WTC11 (cell line): ENCODE data around the gene HLA-DPB1. TPM values are rescaled to one million over a fixed set of nuclear protein-coding genes. Genes with fewer than 3 reads are reported as not detected.

Experiments used
- ATAC-seq: fragments of 200-7000 bp; cut with Tn5 transposase; 2 replicates; pipeline ENCODE4 v1.10.0; 2021; ENCODE audit warnings: mild to moderate bottlenecking, moderate library complexity
- CTCF ChIA-PET: fragments of 300-600 bp; sonication (Branson Sonifier 250); formaldehyde crosslinking; loops from one replicate; lab custom pipeline; 2021; ENCODE audit warnings: antibody characterized with exemption; lab: Charles Lee
- POLR2A ChIA-PET: fragments of 350-600 bp; sonication (Branson Sonifier 250); formaldehyde crosslinking; loops from one replicate; lab custom pipeline; 2021; ENCODE audit warnings: antibody characterized with exemption; lab: Charles Lee
- DNase-seq: peaks from one replicate; pipeline ENCODE4 v3.0.0; 2021; ENCODE audit warnings: low spot score
- H3K27ac Mint-ChIP-seq: 2 replicates; pipeline ENCODE4 v1.8.0; 2021; ENCODE audit warnings: mixed read lengths
- H3K27me3 Mint-ChIP-seq: 2 replicates; pipeline ENCODE4 v1.8.0; 2021; ENCODE audit warnings: low read depth, mild to moderate bottlenecking, moderate library complexity, mixed read lengths
- H3K36me3 Mint-ChIP-seq: 2 replicates; pipeline ENCODE4 v1.8.0; 2021; ENCODE audit warnings: mixed read lengths
- H3K4me1 Mint-ChIP-seq: 2 replicates; pipeline ENCODE4 v1.8.0; 2022; ENCODE audit warnings: mixed read lengths
- H3K4me3 Mint-ChIP-seq: 2 replicates; pipeline ENCODE4 v1.8.0; 2021; ENCODE audit warnings: mild to moderate bottlenecking, moderate library complexity, mixed read lengths
- H3K9me3 Mint-ChIP-seq: 2 replicates; pipeline ENCODE4 v1.8.0; 2021; ENCODE audit warnings: mixed read lengths
- AR ChIP-seq: fragments of 250-450 bp; sonication (Bioruptor Pico); IDR thresholded peaks from 2 replicates; pipeline ENCODE4 v1.9.0; 2021; ENCODE audit warnings: mild to moderate bottlenecking
- ARID4B ChIP-seq: sonication (generic); formaldehyde crosslinking; IDR thresholded peaks from 2 replicates; pipeline ENCODE4 v1.8.0; 2023; ENCODE audit warnings: missing genetic modification reagents, mild to moderate bottlenecking, borderline replicate concordance
- E2F1 ChIP-seq: sonication (generic); formaldehyde crosslinking; IDR thresholded peaks from 2 replicates; pipeline ENCODE4 v1.8.0; 2022; ENCODE audit warnings: mild to moderate bottlenecking, missing genetic modification reagents
- FOXP4 ChIP-seq: sonication (generic); formaldehyde crosslinking; IDR thresholded peaks from 2 replicates; pipeline ENCODE4 v1.8.0; 2022; ENCODE audit warnings: mild to moderate bottlenecking, missing genetic modification reagents
- MLX ChIP-seq: sonication (generic); formaldehyde crosslinking; IDR thresholded peaks from 2 replicates; pipeline ENCODE4 v1.8.1; 2023; ENCODE audit warnings: mild to moderate bottlenecking, missing genetic modification reagents, moderate library complexity
- NR1H2 ChIP-seq: sonication (generic); formaldehyde crosslinking; IDR thresholded peaks from 2 replicates; pipeline ENCODE4 v1.9.0; 2021; ENCODE audit warnings: mild to moderate bottlenecking, moderate library complexity, missing genetic modification reagents
- ZNF232 ChIP-seq: sonication (generic); formaldehyde crosslinking; IDR thresholded peaks from 2 replicates; pipeline ENCODE4 v1.8.0; 2022; ENCODE audit warnings: mild to moderate bottlenecking, missing genetic modification reagents
- ZNF416 ChIP-seq: fragments of 250-450 bp; sonication (Bioruptor Pico); IDR thresholded peaks from 2 replicates; pipeline ENCODE4 v1.9.0; 2021; ENCODE audit warnings: mild to moderate bottlenecking, inconsistent platforms
- ZNF425 ChIP-seq: fragments of 250-450 bp; sonication (Bioruptor Pico); conservative IDR thresholded peaks from 2 replicates; pipeline ENCODE4 v1.9.0; 2021; ENCODE audit warnings: mild to moderate bottlenecking
- total RNA-seq: library from RNA; stranded (reverse); gene quantifications from 3 replicates; pipeline ENCODE4 v1.2.3, GENCODE V29; 2021

The HLA-DPB1 gene
- total RNA-seq, 1 experiment from 2014 or later = 18.0 TPM

- peaks cover 63% of the 10 kb centered on the region for H3K9me3 Mint-ChIP-seq
- H3K36me3 Mint-ChIP-seq = peaks cover 38% of the 10 kb centered on the region
- peaks cover 38% of the 10 kb centered on the region for H3K27me3 Mint-ChIP-seq
These were observed 28.0 kb downstream of the HLA-DPB1 start for GRCh38 chr6:33103776-33104175.

More at GRCh38 chr6:33103776-33104175, 28.0 kb downstream of the HLA-DPB1 start:
- Mint-ChIP-seq H3K4me3 (no peak overlapping the region), H3K4me1 (no peaks in the 10 kb centered on the region)
- no peak for DNase-seq
- TF ChIP-seq NR1H2 (CRISPR knock-in tag) (no peak), FOXP4 (no peak), AR (CRISPR knock-in tag) (no peak), MLX (CRISPR knock-in tag) (no peak), ZNF425 (CRISPR knock-in tag) (no peak), ZNF232 (CRISPR knock-in tag) (no peak), ZNF416 (CRISPR knock-in tag) (no peak), E2F1 (no peak), ARID4B (CRISPR knock-in tag) (no peak)
- TF ChIP-seq, all 79 proteins: peak for 0
- no peak for ATAC-seq
- CTCF ChIA-PET = no interaction called here
- H3K27ac Mint-ChIP-seq = no peak overlapping the region
- POLR2A ChIA-PET = interaction anchor here (0.7 kb wide), 1 partner anchor 132 kb away, joined by 3 read pairs; no protein-coding TSS in a partner anchor
